Mesendoderm (in vitro differentiated cells): ENCODE results near the gene MELTF.

Experiments used
- DNase-seq: peaks from one replicate; pipeline ENCODE4 v3.0.0; 2013
- H2AK5ac ChIP-seq: 2 replicates; pipeline ENCODE4 v1.6.1; 2013; ENCODE audit warnings: low read length, inconsistent platforms
- H2BK120ac ChIP-seq: 2 replicates; pipeline ENCODE4 v1.6.1; 2013; ENCODE audit warnings: low read depth, mild to moderate bottlenecking, low read length, moderate library complexity, mixed read lengths
- H2BK15ac ChIP-seq: replicated peaks from 2 replicates; pipeline ENCODE4 v1.6.1; 2013; ENCODE audit warnings: low read depth, mild to moderate bottlenecking, moderate library complexity
- H2BK5ac ChIP-seq: 2 replicates; pipeline ENCODE4 v1.6.1; 2013; ENCODE audit warnings: low read length, inconsistent platforms
- H3K18ac ChIP-seq: 2 replicates; pipeline ENCODE4 v1.6.1; 2013; ENCODE audit warnings: mild to moderate bottlenecking, low read length, mixed read lengths
- H3K23ac ChIP-seq: one replicate; pipeline ENCODE4 v1.6.1; 2013; ENCODE audit warnings: low read length
- H3K27ac ChIP-seq: 2 replicates; pipeline ENCODE4 v1.5.1; 2013; ENCODE audit warnings: low read depth, mild to moderate bottlenecking, inconsistent platforms, low read length, moderate library complexity
- H3K27me3 ChIP-seq: 2 replicates; pipeline ENCODE4 v1.6.1; 2013; ENCODE audit warnings: low read length, control low read depth, mild to moderate bottlenecking, inconsistent platforms; ENCODE audit not compliant: insufficient read depth, poor library complexity
- H3K36me3 ChIP-seq: 2 replicates; pipeline ENCODE4 v1.6.1; 2013; ENCODE audit warnings: low read length, inconsistent platforms; ENCODE audit not compliant: control insufficient read depth, insufficient read depth
- H3K4ac ChIP-seq: one replicate; pipeline ENCODE4 v1.6.1; 2013; ENCODE audit warnings: low read depth, mild to moderate bottlenecking, low read length, moderate library complexity
- H3K4me1 ChIP-seq: 2 replicates; pipeline ENCODE4 v1.6.1; 2013; ENCODE audit warnings: low read depth, low read length, inconsistent platforms; ENCODE audit not compliant: control insufficient read depth
- H3K4me2 ChIP-seq: 2 replicates; pipeline ENCODE4 v1.6.1; 2013; ENCODE audit warnings: low read length
- H3K4me3 ChIP-seq: 2 replicates; pipeline ENCODE4 v1.5.1; 2013; ENCODE audit warnings: mild to moderate bottlenecking, low read length
- H3K56ac ChIP-seq: one replicate; pipeline ENCODE4 v1.6.1; 2013; ENCODE audit warnings: low read length
- H3K79me1 ChIP-seq: 2 replicates; pipeline ENCODE4 v1.6.1; 2013; ENCODE audit warnings: low read length, inconsistent platforms
- H3K79me2 ChIP-seq: 2 replicates; pipeline ENCODE4 v1.6.1; 2013; ENCODE audit warnings: mild to moderate bottlenecking, low read length; ENCODE audit not compliant: control insufficient read depth, insufficient read depth
- H3K9ac ChIP-seq: 2 replicates; pipeline ENCODE4 v1.6.1; 2013; ENCODE audit warnings: low read length, inconsistent platforms
- H4K5ac ChIP-seq: one replicate; pipeline ENCODE4 v1.6.1; 2013; ENCODE audit warnings: low read length
- H4K8ac ChIP-seq: one replicate; pipeline ENCODE4 v1.6.1; 2013; ENCODE audit warnings: low read depth, mild to moderate bottlenecking, control low read depth, low read length, moderate library complexity
- WGBS: extraction: QIAGEN DNeasy Blood & Tissue Kit; methylation state at CpG from one replicate; pipeline ENCODE4 v1.1.7; 2013; ENCODE audit warnings: low lambda C conversion rate, missing lambda C conversion rate; ENCODE audit not compliant: insufficient coverage; ENCODE audit errors: extremely low coverage; 5-methylcytosine and 5-hydroxymethylcytosine counted together

MELTF gene

GRCh38 chr3:197021231-197021630, 8.4 kb downstream of the MELTF start:
- Histone ChIP-seq H3K79me1 (no peaks in the 10 kb centered on the region), H4K8ac (no peak overlapping the region), H3K4me1 (peaks cover 6% of the 10 kb centered on the region), H3K9ac (no peak overlapping the region), H3K4me2 (no peak overlapping the region), H3K79me2 (no peaks in the 10 kb centered on the region), H4K5ac (no peak overlapping the region), H3K23ac (no peak overlapping the region), H3K27me3 (no peaks in the 10 kb centered on the region), H3K4ac (no peak overlapping the region), H3K56ac (no peak overlapping the region), H3K27ac (no peak overlapping the region), H3K36me3 (no peaks in the 10 kb centered on the region), H2BK5ac (no peak overlapping the region), H2BK15ac (no peak overlapping the region), H3K4me3 (no peak overlapping the region), H2BK120ac (no peak overlapping the region), H3K18ac (no peak overlapping the region), H2AK5ac (no peak overlapping the region)
- WGBS = no CpG with 5 or more reads among the region's 10 CpGs
- DNase-seq = no peak

DNA sequence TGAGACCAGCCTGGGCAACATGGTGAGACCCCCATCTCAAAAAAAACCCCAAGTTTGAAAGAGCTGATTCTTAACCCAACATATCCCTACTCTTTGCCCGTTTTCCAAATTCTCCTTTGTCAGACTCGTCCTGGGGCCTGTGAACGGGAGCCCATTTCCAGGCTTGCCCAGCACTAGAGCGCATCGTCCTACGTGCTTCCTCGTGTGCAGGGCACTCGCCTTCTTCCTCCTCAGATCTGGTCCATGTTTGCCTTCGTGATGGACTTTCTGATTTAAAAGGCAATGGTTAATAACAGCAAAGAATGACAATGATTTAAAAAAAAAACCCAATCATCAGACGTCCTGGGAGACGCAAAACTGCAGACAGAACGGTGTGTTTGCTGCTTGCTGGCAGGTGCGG, 10.1 kb downstream of the MELTF start:
- Histone ChIP-seq H2BK15ac (no peak overlapping the region), H3K4me3 (no peak overlapping the region), H2BK120ac (no peak overlapping the region), H3K4me1 (peaks cover 6% of the 10 kb centered on the region), H3K56ac (no peak overlapping the region), H3K4ac (no peak overlapping the region), H3K79me1 (no peaks in the 10 kb centered on the region), H4K8ac (no peak overlapping the region), H3K9ac (no peak overlapping the region), H3K79me2 (no peaks in the 10 kb centered on the region), H3K18ac (no peak overlapping the region), H3K36me3 (no peaks in the 10 kb centered on the region), H3K27ac (no peak overlapping the region), H3K27me3 (no peaks in the 10 kb centered on the region), H2BK5ac (no peak overlapping the region), H3K4me2 (no peak overlapping the region), H4K5ac (no peak overlapping the region), H2AK5ac (no peak overlapping the region), H3K23ac (no peak overlapping the region)
- no peak for DNase-seq
- no CpG with 5 or more reads among the region's 13 CpGs for WGBS

GRCh38 chr3:197019021-197019420, 10.6 kb downstream of the MELTF start:
- Histone ChIP-seq H3K36me3 (no peaks in the 10 kb centered on the region), H2BK5ac (no peak overlapping the region), H3K4me1 (peaks cover 6% of the 10 kb centered on the region), H3K23ac (no peak overlapping the region), H3K79me1 (no peaks in the 10 kb centered on the region), H3K56ac (no peak overlapping the region), H4K5ac (no peak overlapping the region), H3K79me2 (no peaks in the 10 kb centered on the region), H3K27me3 (no peaks in the 10 kb centered on the region), H3K27ac (no peak overlapping the region), H3K18ac (no peak overlapping the region), H4K8ac (no peak overlapping the region), H2BK15ac (no peak overlapping the region), H3K4me2 (no peak overlapping the region), H3K9ac (no peak overlapping the region), H3K4ac (no peak overlapping the region), H2AK5ac (no peak overlapping the region), H3K4me3 (no peak overlapping the region), H2BK120ac (no peak overlapping the region)
- no peak for DNase-seq
- no CpG with 5 or more reads among the region's 6 CpGs for WGBS

DNA sequence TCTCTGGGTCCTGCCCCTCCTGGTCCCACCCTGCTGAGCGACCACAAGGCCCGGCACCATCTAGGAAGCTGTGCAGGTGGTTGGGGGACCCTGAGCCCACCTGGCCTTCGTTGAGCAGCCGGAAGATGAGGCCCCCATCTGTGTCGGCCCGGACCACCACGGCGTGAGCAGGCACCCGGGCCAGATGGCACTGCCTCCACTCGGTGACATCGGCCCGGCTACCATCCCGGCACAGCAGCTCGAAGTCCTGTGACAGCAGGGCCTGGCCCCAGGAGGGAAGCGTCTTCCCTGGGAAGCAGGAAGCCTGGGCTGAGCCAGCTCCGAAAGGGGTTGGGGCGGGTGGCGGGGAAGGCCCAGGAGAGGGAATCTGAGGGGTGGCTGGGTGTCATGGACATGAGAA, 12.6 kb downstream of the MELTF start:
- no peak overlapping the region for H3K4ac ChIP-seq
- H3K36me3 ChIP-seq = no peaks in the 10 kb centered on the region
- no peaks in the 10 kb centered on the region for H3K27me3 ChIP-seq
- H3K23ac ChIP-seq = no peak overlapping the region
- H2BK120ac ChIP-seq = no peak overlapping the region
- H3K79me1 ChIP-seq = no peaks in the 10 kb centered on the region
- no peak overlapping the region for H2BK5ac ChIP-seq
- H3K27ac ChIP-seq = no peak overlapping the region
- no peak overlapping the region for H3K9ac ChIP-seq
- no CpG with 5 or more reads among the region's 18 CpGs for WGBS
- H3K4me1 ChIP-seq = peaks cover 2% of the 10 kb centered on the region
- H3K56ac ChIP-seq = no peak overlapping the region
- no peak overlapping the region for H3K4me3 ChIP-seq
- H3K79me2 ChIP-seq = no peaks in the 10 kb centered on the region
- H2BK15ac ChIP-seq = no peak overlapping the region
- no peak for DNase-seq
- H2AK5ac ChIP-seq = no peak overlapping the region
- no peak overlapping the region for H4K5ac ChIP-seq
- no peak overlapping the region for H3K18ac ChIP-seq
- H3K4me2 ChIP-seq = no peak overlapping the region
- no peak overlapping the region for H4K8ac ChIP-seq

DNA sequence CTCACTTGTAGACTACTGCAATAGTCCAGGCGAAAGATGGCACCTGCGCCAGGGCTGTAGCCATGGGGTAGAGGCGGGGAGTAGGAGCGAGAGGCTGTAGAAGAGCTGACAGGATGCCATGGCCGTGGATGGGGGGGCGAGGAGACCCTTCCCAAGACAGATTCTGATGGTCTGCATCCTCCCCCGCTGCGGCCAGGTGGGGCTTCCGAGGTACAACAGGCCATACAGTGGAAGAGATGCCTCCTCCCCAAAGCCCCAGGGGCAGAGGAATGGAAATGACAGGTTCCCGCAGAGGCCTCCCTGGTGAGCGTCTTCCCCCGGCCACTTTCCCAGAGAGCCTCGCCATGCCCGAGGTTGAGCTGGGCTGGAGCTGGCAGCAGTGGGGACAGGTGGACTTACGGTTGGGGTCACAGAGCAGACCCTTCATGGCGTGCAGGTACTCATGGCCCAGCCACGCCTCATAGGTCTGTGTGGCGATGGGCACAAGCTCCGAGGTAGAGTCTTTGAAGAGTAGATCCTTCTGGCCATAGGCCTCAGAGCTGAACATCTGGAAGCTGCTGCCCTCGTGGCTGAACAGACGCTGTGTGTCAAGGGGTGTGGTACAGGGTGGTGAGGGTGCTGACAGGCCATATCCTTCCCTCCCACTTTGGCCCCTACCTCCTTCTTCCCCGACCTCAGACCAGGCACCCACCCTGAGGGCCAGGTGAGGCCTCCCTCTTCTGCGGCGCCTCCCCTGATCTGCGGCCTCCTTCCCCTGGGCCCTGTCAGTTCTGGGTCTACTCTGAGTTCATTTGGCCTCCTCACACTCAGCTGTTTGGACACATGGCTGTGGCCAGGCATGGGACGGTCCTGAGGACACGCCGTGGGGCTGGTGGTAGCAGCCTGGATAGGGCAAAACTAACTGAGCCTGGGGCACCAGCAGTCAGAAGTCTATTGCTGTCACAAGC, 13.6 kb downstream of the MELTF start:
- H3K9ac ChIP-seq = no peak overlapping the region
- no peak overlapping the region for H3K4me3 ChIP-seq
- no peak overlapping the region for H3K4me2 ChIP-seq
- no peak overlapping the region for H2BK15ac ChIP-seq
- no peaks in the 10 kb centered on the region for H3K79me2 ChIP-seq
- no peak overlapping the region for H3K4ac ChIP-seq
- H3K4me1 ChIP-seq = no peaks in the 10 kb centered on the region
- H3K27ac ChIP-seq = no peak overlapping the region
- no peak overlapping the region for H3K18ac ChIP-seq
- no peak overlapping the region for H4K5ac ChIP-seq
- no peak overlapping the region for H2BK5ac ChIP-seq
- H4K8ac ChIP-seq = no peak overlapping the region
- H3K23ac ChIP-seq = no peak overlapping the region
- no peak for DNase-seq
- H3K36me3 ChIP-seq = no peaks in the 10 kb centered on the region
- no peak overlapping the region for H2AK5ac ChIP-seq
- H3K79me1 ChIP-seq = no peaks in the 10 kb centered on the region
- H3K56ac ChIP-seq = no peak overlapping the region
- no CpG with 5 or more reads among the region's 28 CpGs for WGBS
- H3K27me3 ChIP-seq = no peaks in the 10 kb centered on the region
- no peak overlapping the region for H2BK120ac ChIP-seq
